ENCODE results near the gene MED13L.

Gene MED13L

DNA sequence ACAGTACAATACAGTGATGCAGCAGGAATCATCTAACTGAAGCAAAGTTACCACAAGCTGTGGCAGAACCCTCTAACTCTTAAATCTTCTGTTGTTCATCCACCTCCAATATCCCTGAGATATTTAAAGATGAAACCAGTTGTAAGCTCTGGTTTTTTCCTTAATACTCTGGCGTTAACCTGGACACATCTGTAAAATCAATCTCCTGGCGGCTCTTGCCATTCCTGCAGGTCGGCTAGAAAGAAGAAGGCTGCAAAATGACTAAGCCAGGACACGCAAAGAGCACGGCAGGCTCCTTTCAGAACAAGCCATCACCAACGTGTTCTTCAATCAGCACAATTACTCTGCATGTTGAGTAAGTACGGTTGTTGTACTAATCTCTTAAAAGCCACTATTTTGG is 309.3 kb downstream of the MED13L start:
- no peak for DNase-seq

- no peak for DNase-seq
These were observed 311.1 kb downstream of the MED13L start for GRCh38 chr12:115966376-115966775.

DNA sequence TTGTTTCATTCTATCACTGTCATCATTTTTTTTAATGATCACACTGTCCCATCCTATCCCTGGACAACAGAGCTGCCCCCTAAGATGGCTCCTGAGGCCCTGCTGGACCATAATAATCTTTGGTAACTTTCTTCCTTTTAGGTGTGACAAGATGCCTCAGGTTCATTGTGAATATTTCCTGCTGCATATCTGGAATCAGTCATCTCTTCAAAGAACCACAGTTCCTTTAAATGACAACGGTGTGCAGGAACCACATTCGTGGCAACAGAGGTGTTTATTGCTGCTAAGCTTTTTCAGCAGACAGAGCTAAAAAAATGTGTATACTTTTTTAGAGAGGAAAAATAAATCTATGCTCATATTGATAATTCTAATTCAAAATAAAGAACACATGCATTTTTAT is 312.9 kb downstream of the MED13L start:
- no peak for DNase-seq

- DNase-seq = no peak
These were observed 313.3 kb downstream of the MED13L start for GRCh38 chr12:115964214-115964613.

GRCh38 chr12:115962216-115962615 is 315.3 kb downstream of the MED13L start:
- DNase-seq = no peak

DNA sequence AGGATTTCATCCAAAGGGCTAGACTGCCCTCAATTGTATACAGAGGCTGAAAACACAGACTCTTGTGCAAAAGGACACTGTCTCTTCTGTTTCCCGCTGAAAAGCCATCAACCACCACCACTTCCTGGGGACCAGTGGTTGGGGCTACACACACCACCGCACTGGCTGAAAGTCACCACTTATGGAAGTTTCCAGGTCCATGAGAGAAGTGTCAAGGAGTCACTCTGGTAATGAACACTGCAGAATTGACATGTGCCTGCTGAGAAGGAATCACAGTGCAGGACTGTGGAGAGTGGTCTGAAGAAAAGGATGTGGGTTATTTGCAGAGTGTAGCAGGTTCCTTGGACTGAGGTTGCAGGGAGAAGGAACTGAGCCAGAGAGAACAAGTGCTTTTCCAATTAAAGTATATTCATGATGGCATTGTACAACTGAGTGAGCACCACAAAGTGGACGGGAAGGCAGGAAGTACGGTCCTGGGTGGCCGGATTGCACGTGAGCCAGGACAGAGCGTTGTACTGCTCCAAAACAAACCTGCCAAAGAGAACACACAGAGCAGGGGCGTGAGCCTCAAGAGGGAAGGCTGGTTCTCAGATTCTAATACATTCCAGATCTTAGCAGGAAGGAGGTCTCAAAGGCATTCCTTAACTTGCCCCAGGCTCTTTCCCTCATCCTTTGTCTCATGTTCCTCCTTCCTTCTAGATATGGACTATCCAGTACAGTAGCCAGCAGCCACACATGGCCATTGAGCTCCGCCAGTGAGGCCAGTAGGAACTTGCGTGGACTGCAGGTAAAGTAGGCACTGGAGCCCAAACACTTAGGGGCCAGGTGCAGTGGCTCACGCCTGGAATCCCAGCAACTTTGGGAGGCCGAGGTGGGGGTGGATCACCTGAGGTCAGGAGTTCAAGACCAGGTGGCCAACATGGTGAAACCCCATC is 316.4 kb downstream of the MED13L start:
- DNase-seq = no peak

DNA sequence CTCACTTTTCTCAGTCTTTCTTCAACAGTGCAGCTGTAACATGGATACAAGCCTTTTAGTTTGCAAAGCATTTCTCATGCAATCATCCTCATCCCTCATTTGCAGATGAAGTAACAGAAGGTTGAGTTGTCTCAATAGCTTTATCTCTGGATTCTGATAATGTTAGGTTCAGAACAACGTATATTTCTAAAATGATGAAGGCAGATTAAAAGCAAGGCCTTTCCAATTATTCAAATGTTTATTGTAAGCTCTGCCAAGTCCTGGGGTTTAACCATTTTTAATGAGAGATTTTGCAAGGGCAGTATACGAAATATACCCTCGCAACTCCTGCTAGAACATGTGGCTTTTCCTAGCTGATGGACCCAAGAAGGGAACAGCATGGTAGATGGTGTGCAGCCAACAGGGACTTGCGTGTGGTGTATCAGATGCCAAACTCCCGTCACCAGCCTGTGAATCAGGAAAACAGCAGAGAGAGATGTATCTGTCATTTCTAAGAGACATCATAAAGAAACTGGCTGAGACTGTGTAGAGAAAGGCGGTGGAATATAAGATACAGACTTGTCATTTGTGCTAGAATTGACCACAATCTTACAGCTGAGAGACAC is 319.7 kb downstream of the MED13L start:
- DNase-seq = no peak

GRCh38 chr12:115956659-115957058 is 320.8 kb downstream of the MED13L start:
- DNase-seq = no peak

DNA sequence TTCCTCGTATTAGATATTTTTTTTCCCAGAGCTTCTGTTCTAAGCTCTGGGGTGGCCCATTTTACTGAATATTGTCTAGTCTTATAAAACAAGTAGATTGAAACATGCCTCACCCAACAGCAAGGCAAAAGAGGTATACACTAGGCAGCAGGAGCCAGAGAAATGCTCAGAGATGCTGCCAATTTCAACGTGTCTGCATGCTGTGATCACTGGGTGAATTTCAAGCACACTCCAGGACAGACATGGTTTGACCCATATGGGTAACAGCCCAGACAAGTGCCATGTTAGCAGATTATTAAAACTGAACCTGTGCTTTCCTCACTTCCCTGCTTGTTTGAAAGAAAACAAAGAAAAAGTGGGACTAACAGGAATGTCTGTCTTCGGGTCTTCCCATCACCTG is 321.3 kb downstream of the MED13L start:
- DNase-seq = no peak

DNA sequence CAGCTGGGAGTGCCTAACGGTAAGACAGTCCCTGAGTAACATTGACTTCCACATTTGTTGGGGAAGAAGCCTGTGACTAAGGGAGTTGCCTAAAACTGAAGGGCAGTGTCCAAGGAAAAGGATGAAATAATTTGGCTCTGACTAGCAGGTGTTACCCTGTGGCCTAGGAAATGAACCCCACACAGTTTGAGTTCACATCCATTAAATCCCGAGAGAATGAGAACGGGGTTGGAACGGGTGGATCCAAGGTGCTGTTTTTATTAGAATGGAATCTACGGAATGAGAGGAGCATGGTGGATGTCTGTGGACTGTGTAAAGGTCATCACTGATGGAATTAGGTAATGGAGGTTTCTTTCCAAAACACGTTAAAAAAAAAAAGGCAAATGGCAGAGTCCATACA is 324.0 kb downstream of the MED13L start:
- DNase-seq = no peak

GRCh38 chr12:115953031-115953430 is 324.5 kb downstream of the MED13L start:
- DNase-seq = no peak

GRCh38 chr12:115950959-115951358 is 326.5 kb downstream of the MED13L start:
- DNase-seq = no peak

DNA sequence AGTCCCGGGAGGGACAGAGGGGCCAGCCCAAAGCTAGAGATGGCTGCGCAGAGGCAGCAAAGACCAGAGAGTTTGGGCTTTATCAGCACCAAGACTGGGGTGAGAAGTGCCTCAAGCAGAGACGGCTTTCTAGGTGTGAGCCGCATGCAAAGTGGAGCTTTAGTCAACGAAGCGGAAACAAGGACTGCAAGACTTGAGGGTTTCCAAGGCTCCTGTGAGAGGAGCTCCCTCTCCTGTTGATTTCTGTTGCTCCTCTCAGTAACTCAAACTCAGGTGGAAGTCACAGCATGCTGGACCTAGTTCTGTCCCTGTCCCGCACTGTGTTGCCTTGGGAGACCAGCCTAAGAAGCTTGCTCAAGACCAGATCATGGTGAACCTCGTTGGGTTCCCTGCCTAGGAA is 327.8 kb downstream of the MED13L start:
- no peak for DNase-seq

- DNase-seq = no peak
These were observed 329.8 kb downstream of the MED13L start for GRCh38 chr12:115947696-115948062.

DNA sequence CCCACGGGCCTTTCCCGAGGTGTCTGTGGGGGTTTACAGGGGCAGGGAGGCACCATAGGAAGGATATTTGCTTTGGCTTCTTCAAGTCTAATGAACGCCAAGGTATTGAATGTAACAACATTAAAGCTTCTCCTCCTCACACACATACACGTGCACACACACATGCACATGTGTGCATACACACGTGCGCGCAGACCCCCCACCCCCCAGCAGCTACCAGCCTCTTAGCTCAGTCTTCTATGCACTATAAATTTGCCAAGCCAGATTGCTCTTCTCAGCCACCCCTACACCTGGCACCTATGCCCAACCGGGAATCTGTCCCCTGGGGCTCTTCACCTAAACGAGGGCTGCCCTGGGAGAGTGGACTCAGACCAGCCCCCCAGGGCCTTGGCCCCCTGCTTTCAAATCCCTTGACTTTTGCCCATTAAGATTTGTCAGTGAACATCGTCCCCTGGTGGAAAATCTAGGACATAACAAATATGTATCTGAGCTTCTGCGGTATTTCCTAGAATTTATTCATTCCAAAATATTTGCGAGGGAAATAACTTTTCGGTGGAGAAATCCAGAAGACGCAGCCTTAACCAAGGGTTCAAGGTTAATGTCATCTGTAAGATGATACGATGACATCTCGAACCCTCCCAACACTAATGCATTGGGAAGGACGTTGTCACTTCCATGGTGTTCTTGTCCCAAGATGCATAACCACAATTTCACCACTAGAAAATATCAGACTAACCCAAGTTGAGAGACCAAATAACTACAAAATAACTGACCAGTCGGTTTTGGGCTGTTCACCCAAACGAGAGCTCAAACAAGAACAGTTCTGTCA is 330.4 kb downstream of the MED13L start:
- DNase-seq = no peak

DNA sequence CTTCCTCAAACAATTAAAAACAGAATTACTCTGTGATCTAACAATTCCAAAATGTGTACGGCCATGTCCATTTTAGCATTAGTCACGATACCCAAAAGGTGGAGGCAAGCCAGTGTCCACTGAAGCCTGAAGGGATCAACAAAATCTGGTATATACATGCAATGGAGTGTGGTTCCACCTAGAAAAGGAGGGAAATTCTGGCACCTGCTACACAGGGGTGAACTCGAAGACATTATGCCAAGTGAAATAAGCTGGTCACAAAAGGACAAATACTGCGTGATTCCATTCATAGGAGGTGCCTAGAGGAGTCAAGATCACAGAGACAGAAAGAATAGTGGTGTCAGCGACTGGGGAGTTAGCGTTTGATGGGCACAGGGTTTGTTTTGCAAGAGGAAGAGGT is 331.4 kb downstream of the MED13L start:
- no peak for DNase-seq

DNA sequence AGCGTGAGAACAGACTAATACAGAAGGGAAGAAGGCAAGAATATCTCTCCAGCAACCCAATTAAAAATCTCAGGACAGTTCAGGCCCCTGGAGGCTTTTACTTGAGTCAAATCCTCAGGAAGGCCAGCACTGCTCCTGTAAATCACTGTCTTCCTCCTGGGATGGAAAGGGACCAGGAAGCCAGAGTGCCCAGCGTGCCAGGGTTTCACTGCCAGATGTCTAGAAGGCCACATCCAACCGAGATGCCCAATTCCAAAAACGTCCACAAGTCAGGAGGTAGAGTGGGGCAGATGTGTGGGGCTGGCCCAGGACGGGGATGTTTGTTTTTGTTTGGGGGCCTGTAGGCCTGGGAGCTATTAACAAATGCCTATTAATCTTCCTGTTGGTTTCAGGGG is 332.0 kb downstream of the MED13L start:
- no peak for DNase-seq

GRCh38 chr12:115944837-115945490 is 332.5 kb downstream of the MED13L start:
- no peak for DNase-seq

DNA sequence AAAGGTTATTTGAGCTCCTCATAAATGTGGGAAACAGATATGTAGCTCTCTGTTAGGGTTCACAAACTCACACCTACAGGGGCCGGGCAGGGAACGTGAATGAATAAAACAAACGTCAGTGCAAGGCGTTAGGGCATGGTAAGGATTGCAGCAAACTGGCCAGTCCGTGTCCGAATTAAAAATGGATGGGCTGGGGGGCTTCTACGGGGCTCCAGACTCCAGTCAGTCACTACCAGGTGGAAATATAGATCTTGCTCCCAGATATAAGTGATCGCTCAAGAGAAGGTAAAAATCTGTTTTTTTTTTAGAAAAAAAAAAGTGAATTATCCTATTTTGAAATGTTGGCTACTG is 333.1 kb downstream of the MED13L start:
- no peak for DNase-seq

DNA sequence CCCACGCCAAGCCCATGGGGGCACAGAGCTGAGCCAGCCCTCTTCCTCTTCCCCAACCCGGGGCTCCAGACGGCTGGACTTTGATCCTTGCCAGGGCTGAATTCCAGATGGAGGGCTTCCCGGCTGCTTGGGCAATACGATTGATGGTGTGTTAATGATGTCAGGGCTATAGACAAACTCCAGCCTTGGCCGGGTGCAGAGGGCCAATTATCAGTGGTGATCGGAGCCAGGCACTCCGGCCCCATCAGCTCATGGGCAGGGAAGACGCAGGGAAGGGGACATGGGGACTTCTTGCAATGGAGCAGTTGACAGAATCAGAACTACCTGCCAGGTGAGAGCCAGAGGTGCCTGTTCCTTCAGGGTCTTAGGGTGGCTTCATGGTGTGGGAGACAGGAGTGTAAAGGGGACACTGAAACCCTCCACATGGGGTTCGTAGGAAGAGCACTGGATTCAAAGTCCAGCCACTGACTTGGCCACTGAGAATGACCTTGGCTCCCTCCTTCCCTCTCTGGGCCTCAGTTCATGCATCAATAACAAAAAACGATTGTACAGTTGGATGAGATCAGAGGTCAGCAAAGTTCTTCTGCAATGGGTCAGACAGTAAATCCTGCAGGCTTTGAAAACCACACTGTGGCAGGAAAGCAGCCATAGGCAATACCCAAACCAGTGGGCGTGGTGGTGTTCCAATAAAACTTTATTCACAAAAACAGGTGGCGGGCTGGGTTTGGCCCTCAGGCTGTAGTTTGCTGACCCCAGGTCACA is 333.7 kb downstream of the MED13L start:
- no peak for DNase-seq

DNA sequence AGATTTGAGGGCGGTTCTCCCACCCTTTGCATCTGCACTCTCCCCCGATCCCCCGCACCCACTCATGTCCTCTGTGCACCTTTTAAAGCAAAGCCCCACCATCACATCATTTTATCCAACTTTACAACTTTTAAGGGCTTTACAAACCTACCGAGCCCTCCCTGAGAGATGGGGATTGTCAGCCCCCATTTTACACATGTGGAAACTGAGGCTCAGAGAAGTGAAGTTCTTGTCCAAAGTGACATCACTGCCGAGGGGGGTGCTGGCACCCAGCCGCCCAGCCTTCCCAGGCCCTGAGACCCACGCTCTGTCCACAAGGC is 334.2 kb downstream of the MED13L start:
- DNase-seq = no peak

DNA sequence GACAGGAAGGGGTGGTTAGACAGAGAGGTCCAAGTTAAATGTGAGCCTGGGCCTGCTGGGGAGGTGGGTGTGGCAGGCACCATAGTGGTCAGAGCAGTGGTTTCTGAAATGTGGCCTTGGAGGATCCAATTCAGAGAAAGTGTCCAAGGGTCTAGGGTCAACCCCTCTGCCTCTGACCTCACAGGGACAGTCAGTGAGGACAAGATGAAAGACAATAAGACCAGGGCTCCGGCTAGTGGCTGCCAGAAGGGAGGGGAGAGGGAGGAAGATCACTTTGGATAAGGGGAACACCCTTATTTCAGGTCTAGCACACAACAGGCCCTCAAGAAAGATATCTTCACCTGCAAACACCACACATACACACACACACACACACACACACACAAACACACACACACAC is 335.1 kb downstream of the MED13L start:
- no peak for DNase-seq

Measured in right kidney (tissue), 1 donor.